NCI-H345 treated with DMSO at 0.1 percent for 48 hours (cell line): ENCODE measurements around the gene SLC2A11.

Experiments used
- DNase-seq: peaks from one replicate; lab custom pipeline; 2025; ENCODE audit not compliant: unreplicated experiment; lab: John Stamatoyannopoulos, UW

Gene SLC2A11, protein sequence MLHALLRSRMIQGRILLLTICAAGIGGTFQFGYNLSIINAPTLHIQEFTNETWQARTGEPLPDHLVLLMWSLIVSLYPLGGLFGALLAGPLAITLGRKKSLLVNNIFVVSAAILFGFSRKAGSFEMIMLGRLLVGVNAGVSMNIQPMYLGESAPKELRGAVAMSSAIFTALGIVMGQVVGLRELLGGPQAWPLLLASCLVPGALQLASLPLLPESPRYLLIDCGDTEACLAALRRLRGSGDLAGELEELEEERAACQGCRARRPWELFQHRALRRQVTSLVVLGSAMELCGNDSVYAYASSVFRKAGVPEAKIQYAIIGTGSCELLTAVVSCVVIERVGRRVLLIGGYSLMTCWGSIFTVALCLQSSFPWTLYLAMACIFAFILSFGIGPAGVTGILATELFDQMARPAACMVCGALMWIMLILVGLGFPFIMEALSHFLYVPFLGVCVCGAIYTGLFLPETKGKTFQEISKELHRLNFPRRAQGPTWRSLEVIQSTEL

GRCh38 chr22:23857606-23858483, at the start of gene SLC2A11:
SLC2A11 (plus strand) TSS chr22:23857875; CDS start chr22:23858000, 125 bp downstream.
- DNase-seq = peak; percentile 99

DNA sequence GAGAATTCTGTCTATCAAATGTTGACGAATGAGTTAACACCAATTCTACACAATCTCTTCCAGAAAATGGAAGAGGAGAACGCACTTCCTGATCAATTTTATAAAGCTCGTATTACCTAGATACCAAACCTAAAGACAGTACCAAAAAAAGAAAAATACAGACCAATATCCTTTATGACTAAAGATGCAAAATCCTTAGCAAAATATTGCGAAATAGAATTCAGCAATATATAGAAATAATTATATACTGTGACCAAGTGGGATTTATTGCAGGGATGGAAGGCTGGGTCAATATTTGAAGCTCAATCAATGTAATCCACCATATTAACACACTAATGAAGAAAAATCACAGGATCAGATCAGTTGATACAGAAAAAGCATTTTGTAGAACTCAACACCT, 45.3 kb upstream of the SLC2A11 start:
- DNase-seq = no peak

- no peak for DNase-seq
Observed at GRCh38 chr22:23815541-23816155, 42.0 kb upstream of the SLC2A11 start.

DNA sequence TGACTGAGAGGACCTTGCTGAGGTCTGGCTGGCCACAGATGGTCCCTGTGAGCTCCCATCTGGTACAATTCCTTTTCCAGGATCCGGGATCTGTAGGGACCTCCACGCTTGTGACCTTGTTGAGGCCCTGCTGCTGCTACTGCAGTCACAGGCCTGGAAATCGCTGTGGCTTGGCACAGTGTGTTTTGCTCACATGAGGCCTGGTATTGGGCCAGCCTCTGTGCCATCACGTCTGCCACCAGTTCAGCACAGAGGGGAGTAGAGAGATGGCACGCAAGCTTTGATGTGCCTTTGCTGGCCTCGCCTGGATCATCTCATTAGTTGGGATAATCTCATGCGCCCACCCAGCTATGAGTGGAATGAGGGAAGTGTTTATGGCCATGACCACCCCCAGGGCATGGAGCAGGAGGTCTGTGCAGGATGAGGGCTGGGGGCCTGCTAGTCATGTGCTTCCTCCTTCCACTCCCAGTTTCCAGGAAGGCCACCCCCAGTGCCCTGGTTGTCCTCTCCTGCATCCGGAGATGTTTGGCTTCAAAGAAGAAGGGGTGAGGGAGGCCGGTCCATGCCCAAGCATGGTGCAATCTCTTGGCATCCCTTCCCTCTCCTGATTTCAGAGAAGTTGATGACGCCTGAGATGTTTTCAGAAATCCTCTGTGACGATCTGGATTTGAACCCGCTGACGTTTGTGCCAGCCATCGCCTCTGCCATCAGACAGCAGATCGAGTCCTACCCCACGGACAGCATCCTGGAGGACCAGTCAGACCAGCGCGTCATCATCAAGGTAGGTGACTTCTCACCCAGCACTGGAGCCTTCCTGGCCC, 41.3 kb upstream of the SLC2A11 start:
- no peak for DNase-seq

DNA sequence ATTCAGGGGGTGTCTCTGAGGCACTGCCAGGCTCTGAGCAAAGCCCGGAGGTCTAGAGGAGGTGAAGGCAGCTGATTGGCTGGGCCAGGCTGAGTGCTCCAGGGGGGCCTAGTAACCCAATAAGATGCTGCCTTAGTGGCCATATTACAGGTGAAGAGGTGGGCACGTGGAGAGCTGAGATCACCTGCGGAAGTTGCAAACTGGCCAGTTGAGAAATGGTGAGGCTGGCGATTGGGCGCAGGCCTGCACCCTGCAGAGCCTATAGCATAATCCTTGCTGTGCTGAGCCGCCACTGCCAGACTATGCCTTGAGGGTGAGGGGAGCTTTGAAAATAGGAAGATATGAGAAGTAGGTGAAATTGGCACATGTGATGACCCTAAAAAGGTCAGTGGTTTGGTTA, 40.5 kb upstream of the SLC2A11 start:
- no peak for DNase-seq

GRCh38 chr22:23818541-23818940, 39.1 kb upstream of the SLC2A11 start:
- no peak for DNase-seq

- DNase-seq = no peak
Observed at GRCh38 chr22:23820748-23821211, 36.9 kb upstream of the SLC2A11 start.

- no peak for DNase-seq
Observed at GRCh38 chr22:23822101-23822671, 35.5 kb upstream of the SLC2A11 start.

DNA sequence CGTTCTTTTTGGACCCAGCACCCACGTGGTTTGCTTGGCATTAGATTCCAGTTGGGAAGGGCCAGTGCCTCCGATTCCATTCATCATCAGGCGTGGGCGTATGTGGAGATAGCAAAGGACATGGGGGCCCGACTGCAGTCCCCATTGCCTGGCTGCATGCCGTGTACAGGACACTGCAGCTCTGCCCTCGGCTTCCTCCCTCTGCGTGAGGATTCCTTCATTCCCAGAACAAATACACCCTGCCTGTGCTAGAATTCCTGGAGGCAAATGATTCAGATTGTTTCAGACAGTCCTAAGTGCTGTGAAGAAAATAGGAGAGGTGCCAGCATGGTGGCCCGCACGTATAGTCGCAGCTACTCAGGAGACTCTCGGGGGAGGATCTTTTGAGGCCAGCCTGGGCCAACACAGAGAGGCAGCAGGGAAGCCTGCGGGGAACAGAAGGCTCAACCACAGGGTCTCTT, 34.3 kb upstream of the SLC2A11 start:
- no peak for DNase-seq

- no peak for DNase-seq
Observed at GRCh38 chr22:23824476-23825245, 33.0 kb upstream of the SLC2A11 start.

GRCh38 chr22:23825246-23825905, 32.3 kb upstream of the SLC2A11 start:
- DNase-seq = no peak

DNA sequence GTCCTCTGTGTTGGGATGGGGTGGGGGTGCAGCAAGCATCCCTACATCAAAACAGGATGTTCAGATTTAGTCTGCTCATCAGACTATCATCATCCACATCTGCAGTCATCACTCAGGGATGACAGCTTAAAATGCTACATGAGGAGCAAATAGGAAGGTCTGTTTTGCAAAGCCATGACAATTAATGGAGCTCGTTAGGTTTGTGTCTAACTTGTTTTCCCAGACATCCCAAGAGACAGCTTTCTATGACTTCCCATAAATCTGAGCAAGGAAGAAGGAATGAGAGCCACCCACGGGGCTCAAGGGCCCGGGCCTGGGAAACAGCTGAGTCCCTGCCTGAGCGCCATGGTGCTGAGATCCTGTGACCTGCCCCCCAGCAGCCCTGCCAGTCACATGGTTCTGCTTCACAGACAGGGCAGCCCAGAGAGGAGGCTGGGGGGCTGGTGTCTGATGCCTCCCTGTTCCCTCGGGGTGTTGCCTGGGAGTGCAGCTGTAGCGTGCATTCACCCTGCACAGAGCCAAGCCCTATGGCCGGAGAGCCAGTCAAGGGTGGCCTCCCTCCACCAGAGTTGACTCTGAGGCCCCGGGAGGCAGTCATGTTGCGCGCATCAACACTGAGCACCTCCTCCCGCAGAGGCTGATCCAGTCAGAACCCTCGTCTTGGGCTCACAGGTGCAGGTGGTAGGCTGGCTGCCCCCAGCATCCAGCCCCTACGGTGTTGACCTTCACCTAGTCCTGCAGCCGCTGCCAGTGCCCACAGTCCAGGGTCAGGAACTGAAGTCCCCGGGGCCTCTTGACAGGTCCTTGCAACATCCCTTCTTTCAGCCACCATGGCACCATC, 30.9 kb upstream of the SLC2A11 start:
- DNase-seq = no peak

DNA sequence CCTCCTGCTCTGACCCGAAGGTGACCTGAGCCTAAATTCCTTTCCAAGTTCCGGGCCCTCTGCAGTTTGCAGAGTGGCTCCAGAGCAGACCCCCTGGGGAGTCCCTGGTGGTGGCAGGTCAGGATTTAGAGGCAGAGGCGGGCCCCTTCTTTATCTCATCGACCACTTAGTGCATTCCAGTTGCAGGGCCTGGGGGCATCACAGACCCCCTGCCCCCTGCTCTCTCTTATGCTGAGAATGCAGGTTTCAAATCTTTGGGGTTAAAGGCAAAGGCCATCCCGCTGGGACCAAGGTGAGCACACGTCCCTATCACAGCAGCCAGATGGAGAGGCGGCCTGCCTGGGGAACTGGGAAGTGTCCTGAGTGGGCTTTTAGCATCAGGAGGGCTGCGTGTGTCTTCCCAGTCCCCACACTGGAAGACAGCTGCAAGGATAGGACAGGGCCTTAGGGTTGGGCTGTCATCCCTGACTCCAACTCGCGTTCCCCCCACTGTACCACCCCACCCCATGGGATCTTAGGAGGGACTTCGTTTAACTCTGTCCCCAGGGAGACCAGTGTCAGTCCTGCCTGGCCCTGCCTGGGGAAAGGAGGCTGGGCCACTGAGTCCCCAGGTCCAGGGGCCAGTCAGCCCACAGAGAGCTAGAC, 30.2 kb upstream of the SLC2A11 start:
- DNase-seq = no peak

DNA sequence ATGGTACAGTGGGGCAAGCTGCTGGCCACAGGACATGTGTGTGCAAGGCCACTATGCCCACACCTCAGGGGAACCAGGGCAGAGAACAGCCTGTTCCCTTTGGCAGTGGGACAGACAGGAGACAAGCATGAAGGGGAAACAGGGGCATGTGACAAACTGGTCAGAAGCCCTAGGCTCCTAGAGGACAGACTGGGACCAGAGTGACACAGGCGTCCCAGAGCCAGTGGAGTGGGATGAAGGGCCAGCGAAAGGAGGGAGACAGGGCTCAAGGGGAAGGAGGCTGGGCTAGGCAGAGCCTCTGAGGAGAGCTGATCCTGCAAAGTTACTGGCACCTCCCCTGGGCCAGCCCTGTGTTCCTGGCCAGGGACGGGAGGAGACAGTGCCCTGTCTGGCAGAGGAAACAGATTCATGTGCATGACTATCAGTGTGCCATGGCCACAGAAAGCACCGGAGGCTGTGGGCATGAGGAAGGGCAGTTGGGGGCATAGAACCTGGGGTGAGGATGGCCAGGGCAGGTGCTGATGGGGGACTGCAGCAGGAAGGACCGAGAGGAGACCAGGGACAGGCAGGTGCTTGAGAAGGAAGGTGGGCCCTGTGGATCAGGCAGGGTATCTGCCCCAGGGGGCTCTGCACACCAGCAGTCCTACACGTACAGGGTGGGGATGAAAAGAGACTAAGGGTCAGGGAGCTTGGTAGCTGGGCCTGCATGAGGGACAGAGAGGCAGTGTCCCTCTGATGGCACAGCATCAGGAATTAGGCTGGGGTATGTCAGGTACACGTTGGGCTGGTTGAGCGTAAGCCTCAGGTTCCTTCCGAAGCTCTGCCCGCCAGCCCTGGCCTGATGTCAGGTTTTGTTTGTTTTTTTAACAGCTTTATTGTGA, 28.6 kb upstream of the SLC2A11 start:
- DNase-seq = no peak

DNA sequence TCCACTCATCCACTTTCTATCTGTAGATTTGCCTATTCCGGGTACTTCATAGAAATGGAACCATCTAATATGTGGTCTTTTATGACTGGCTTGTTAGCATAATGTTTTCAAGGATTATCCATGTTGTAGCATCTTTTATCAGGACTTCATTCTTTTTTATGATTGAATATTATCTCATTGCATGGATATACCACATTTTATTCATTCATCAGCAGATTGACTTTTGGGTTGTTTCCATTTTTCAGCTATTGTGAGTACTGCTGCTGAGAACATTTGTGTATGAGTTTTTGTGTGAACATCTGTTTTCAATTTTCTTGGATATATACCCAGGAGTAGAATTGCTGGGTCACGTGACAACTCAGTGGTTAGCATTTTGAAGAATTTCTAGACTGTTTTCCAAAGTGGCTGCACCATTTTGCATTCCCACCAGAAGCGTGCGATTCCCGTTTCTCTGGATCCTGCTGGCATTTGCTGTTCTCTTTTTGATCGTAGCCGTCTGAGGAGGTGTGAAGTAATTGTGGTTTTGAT, 27.8 kb upstream of the SLC2A11 start:
- no peak for DNase-seq

DNA sequence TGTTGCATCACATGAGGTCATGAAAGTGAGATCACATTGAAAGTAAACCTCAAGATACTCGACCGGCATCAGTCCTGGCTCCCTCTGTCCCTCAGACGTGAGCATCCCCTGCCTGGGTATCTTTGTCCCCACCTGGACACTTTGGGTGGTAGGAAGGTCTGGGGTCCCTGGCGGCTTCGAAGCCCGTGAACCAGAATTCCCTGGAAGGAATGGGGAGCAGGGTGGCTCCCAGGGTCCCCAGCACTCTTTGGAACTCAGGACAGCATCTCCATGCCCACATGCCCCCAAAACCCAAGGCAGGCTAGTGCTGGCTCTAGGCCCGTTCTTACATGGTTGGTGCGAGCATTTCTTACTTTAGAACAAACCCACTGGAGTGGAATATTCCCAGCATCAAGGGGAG, 26.4 kb upstream of the SLC2A11 start:
- no peak for DNase-seq
